CD4-positive, alpha-beta memory T cell (primary cell): ENCODE results near the gene ALDH3B1. TPM values are rescaled to one million over a fixed set of nuclear protein-coding genes. Genes with fewer than 3 reads are reported as not detected.

Experiments
- CTCF ChIA-PET: fragments of 350-600 bp; sonication (Branson Sonifier 250); formaldehyde crosslinking; loops from one replicate; lab custom pipeline; 2021; ENCODE audit warnings: inconsistent platforms; ENCODE audit not compliant: partially characterized antibody; lab: Charles Lee
- POLR2A ChIA-PET: fragments of 350-600 bp; sonication (Branson Sonifier 250); formaldehyde crosslinking; loops from one replicate; lab custom pipeline; 2021; ENCODE audit not compliant: partially characterized antibody; lab: Charles Lee
- DNase-seq, 5 donors: peaks; one replicate each; pipeline versions ENCODE4 v3.0.0 to v3.0.0-alpha.2; 2020 to 2022; ENCODE audit warnings: mixed read lengths in 1 of 5
- H3K27ac ChIP-seq: one replicate; pipeline ENCODE4 v1.7.0; 2013; ENCODE audit warnings: low read depth, low read length
- H3K27me3 ChIP-seq: 2 replicates; pipeline ENCODE4 v1.7.0; 2013; ENCODE audit warnings: mild to moderate bottlenecking, low read length, moderate library complexity; ENCODE audit not compliant: insufficient read depth
- H3K36me3 ChIP-seq: 2 replicates; pipeline ENCODE4 v1.7.0; 2013; ENCODE audit warnings: mild to moderate bottlenecking, low read length, moderate library complexity; ENCODE audit not compliant: insufficient read depth
- H3K4me1 ChIP-seq: 2 replicates; pipeline ENCODE4 v1.7.0; 2013; ENCODE audit warnings: mild to moderate bottlenecking, low read length, moderate library complexity; ENCODE audit not compliant: insufficient read depth
- H3K4me3 ChIP-seq, 2 donors: one replicate each; pipeline ENCODE4 v1.7.0; 2013; ENCODE audit warnings: low read length in 2 of 2, mild to moderate bottlenecking in 1 of 2
- H3K9me3 ChIP-seq, 2 donors: one replicate each; pipeline ENCODE4 v1.7.0; 2013; ENCODE audit warnings: low read length in 2 of 2, control low read depth in 1 of 2; ENCODE audit not compliant: control insufficient read depth in 1 of 2
- H3K27ac Mint-ChIP-seq, 7 donors: one replicate each; pipeline ENCODE4 v1.8.0; 2020 to 2021; ENCODE audit warnings: mixed read lengths in 7 of 7, mild to moderate bottlenecking in 6 of 7, inconsistent platforms in 3 of 7, moderate library complexity in 3 of 7
- H3K27me3 Mint-ChIP-seq, 2 donors: one replicate each; pipeline ENCODE4 v1.8.0; 2020 to 2021; ENCODE audit warnings: mixed read lengths in 2 of 2
- H3K36me3 Mint-ChIP-seq, 2 donors: one replicate each; pipeline ENCODE4 v1.8.0; 2020 to 2021; ENCODE audit warnings: mixed read lengths in 2 of 2, inconsistent platforms in 1 of 2, mild to moderate bottlenecking in 1 of 2
- H3K4me1 Mint-ChIP-seq, 4 donors: one replicate each; pipeline ENCODE4 v1.8.0; 2020 to 2021; ENCODE audit warnings: mixed read lengths in 4 of 4, mild to moderate bottlenecking in 1 of 4
- H3K4me3 Mint-ChIP-seq, 8 donors: one replicate each; pipeline ENCODE4 v1.8.0; 2020 to 2021; ENCODE audit warnings: mixed read lengths in 8 of 8, mild to moderate bottlenecking in 7 of 8, moderate library complexity in 6 of 8, inconsistent platforms in 3 of 8
- H3K9me3 Mint-ChIP-seq, 8 donors: one replicate each; pipeline ENCODE4 v1.8.0; 2020 to 2021; ENCODE audit warnings: mixed read lengths in 8 of 8, mild to moderate bottlenecking in 5 of 8, inconsistent platforms in 3 of 8, moderate library complexity in 1 of 8
- intact Hi-C: fragments of 100-400 bp; cut with micrococcal nuclease; formaldehyde crosslinking; loops from one replicate; pipeline ENCODE4 v1.15.1; 2023
- polyA plus RNA-seq, 2 donors: library from polyadenylated mRNA; unstranded; fragments of 300-500 nt; fragmentation: Illumina TruSeq; gene quantifications; one replicate each; pipeline ENCODE4 v1.2.3, GENCODE V29; 2021
- total RNA-seq, 2 experiments: library from RNA; stranded (reverse); gene quantifications; one replicate each; pipeline ENCODE4 v1.2.3, GENCODE V29; 2021

Gene ALDH3B1
- total and polyA plus RNA-seq, 4 experiments from 2014 or later, result 0.72 to 1.0 TPM; not detected in 2

DNA sequence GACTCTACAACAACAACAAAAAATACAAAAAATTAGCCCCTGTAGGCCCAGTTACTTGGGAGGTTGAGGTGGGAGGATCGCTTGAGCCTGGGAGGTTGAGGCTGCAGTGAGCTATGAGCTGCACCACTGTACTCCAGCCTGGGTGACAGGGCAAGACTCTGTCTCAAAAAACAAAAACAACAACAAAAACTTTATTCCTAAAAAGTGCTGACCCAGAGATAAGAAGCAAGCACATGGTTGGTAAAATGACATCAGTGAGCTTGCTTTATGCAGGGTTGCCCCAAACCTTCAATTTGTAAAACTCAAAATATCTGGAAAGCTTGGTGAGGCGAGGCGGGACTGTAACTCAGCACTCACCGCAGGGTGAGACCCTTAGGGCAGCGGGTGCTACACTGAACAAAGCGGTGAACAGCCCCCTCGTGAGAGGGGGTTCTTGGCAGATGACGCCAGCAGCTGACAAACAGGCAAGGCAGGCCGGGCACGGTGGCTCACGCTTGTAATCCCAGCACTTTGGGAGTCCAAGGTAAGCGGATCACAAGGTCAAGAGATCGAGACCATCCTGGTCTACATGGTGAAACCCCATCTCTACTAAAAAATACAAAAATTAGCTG is 25.2 kb downstream of the ALDH3B1 start:
- H3K36me3 ChIP-seq, result peaks cover 13% of the 10 kb centered on the region
- no peak overlapping the region for H3K27ac ChIP-seq
- Mint-ChIP-seq H3K9me3 (no peaks in the 10 kb centered on the region), H3K4me1 (peaks cover 11 to 47% (median 27%) of the 10 kb centered on the region in 4 donors), H3K27ac (peak overlapping the region in 5 of 7 donors; percentile 17 to 63 (median 35)), H3K4me3 (peak overlapping the region in 2 of 8 donors; percentile 17 to 32), H3K36me3 (peaks cover 0 to 17% of the 10 kb centered on the region in 2 donors), H3K27me3 (no peaks in the 10 kb centered on the region)
- DNase-seq, result no peak
- no peaks in the 10 kb centered on the region for H3K9me3 ChIP-seq
- H3K4me3 ChIP-seq, result no peak overlapping the region
- intact Hi-C loops, result loop anchor here (10.0 kb wide), 1 partner anchor 169 kb away; no protein-coding TSS in a partner anchor
- POLR2A ChIA-PET, result no interaction called here
- no peaks in the 10 kb centered on the region for H3K27me3 ChIP-seq
- H3K4me1 ChIP-seq, result peaks cover 43% of the 10 kb centered on the region
- CTCF ChIA-PET, result no interaction called here

- intact Hi-C loops, result loop anchor here (10.0 kb wide), 1 partner anchor 169 kb away; no protein-coding TSS in a partner anchor
- ChIA-PET CTCF (no interaction called here), POLR2A (interaction anchor here (1.2 kb wide), 1 partner anchor 11 kb away, joined by 3 read pairs; no protein-coding TSS in a partner anchor)
- Histone ChIP-seq H3K4me3 (no peak overlapping the region), H3K9me3 (no peaks in the 10 kb centered on the region), H3K27ac (peak overlapping the region; percentile 41), H3K36me3 (peaks cover 13% of the 10 kb centered on the region), H3K4me1 (peaks cover 46% of the 10 kb centered on the region), H3K27me3 (no peaks in the 10 kb centered on the region)
- Mint-ChIP-seq H3K4me1 (peaks cover 10 to 44% (median 26%) of the 10 kb centered on the region in 4 donors), H3K9me3 (no peaks in the 10 kb centered on the region), H3K27ac (peak overlapping the region in 6 of 7 donors; percentile 78 to 96 (median 91)), H3K4me3 (peak overlapping the region in 1 of 8 donors; percentile 51), H3K27me3 (no peaks in the 10 kb centered on the region), H3K36me3 (peaks cover 0 to 9% of the 10 kb centered on the region in 2 donors)
- DNase-seq, result peak in 1 of 5 donors; percentile 27
Measured at GRCh38 chr11:68036141-68036716, 26.1 kb downstream of the ALDH3B1 start.

DNA sequence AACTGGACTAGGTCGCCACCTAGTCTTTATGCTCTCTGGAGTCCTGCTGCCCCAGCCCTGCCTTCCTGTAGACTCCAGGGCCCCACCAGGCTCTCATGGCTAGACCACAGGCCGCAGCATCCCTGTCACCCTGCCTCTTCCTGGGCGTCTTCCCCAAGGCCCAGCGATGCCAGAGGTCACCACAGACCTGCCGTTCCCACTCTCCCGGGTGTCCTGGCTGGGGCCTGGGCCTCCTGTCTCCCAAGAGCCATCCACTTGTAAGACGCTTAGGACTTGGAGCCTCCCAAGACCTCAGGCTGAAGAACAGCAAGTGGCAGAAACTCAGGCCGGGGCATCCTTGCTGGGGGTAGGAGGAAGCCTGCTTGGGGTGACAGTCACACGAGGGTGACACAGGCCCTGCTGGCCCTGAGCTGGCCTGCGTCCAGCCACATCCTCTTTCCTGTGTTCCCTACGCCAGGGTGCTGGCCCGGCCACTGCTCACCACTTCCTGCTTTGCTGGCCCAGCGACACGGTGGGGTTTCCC is 26.7 kb downstream of the ALDH3B1 start:
- H3K36me3 Mint-ChIP-seq, result peaks cover 0 to 9% of the 10 kb centered on the region in 2 donors
- Histone ChIP-seq H3K27me3 (no peaks in the 10 kb centered on the region), H3K4me1 (peaks cover 46% of the 10 kb centered on the region), H3K9me3 (no peaks in the 10 kb centered on the region), H3K36me3 (peaks cover 13% of the 10 kb centered on the region), H3K27ac (peak overlapping the region; percentile 41), H3K4me3 (no peak overlapping the region)
- peaks cover 9 to 42% (median 25%) of the 10 kb centered on the region in 4 donors for H3K4me1 Mint-ChIP-seq
- H3K4me3 Mint-ChIP-seq, result peak overlapping the region in 6 of 8 donors; percentile 40 to 73 (median 66)
- intact Hi-C loops, result loop anchor here (10.0 kb wide), 1 partner anchor 168 kb away; no protein-coding TSS in a partner anchor
- H3K27ac Mint-ChIP-seq, result peak overlapping the region; percentile 78 to 96 (median 93)
- POLR2A ChIA-PET, result interaction anchor here (1.2 to 1.3 kb wide), 3 partner anchors 10 to 34 kb away, joined by 3 read pairs; no protein-coding TSS in a partner anchor
- CTCF ChIA-PET, result interaction anchor here (1.1 to 1.2 kb wide), 2 partner anchors 10 to 175 kb away, joined by 3 read pairs; no protein-coding TSS in a partner anchor
- no peaks in the 10 kb centered on the region for H3K27me3 Mint-ChIP-seq
- peak in 2 of 5 donors; percentile 18 to 47 for DNase-seq
- H3K9me3 Mint-ChIP-seq, result no peaks in the 10 kb centered on the region

DNA sequence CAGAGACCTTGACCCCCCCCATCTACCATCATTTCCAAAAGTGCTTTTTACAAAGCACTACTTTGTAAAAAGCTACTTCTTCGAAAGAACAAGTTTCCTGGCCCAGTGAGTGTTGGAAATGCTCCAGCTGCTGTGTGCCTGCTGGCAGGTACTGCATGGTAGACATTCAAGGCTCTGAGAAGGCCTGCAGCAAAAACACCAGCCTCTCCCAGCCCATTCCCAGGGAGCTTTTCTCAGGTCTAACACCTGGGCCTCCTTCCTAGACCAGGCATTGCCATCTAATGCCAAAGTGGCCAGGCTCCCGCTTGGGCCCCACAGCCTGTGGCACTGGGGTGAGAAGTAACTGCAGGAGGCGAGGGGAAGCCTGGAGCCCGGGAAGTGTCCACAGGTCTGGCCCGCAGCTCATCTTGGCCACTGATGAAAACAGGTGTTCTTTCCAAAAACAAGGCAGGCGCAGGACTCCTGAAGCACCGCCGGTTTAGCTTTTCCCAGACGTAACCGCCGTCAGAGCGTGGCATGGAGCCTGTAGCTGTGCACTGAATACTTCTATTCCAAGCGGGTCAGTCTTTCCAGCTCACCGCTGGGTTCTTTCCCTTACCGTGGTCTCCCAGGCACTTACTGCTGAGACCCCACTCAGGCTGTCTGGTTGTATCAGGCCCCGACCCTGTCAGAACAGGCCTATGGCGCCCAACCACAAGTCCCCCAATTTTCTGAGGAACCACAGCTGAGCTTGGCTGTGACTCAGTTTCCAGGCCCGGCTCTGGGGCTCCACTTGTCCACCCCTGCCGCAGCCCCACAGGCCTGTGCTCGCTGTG is 27.5 kb downstream of the ALDH3B1 start:
- no peak overlapping the region for H3K4me3 ChIP-seq
- Mint-ChIP-seq H3K36me3 (peaks cover 0 to 11% of the 10 kb centered on the region in 2 donors), H3K4me3 (peak overlapping the region; percentile 40 to 74 (median 68)), H3K27ac (peak overlapping the region; percentile 78 to 96 (median 93)), H3K4me1 (peaks cover 9 to 41% (median 25%) of the 10 kb centered on the region in 4 donors), H3K9me3 (no peaks in the 10 kb centered on the region), H3K27me3 (no peaks in the 10 kb centered on the region)
- H3K27ac ChIP-seq, result peak overlapping the region; percentile 41
- H3K4me1 ChIP-seq, result peaks cover 41% of the 10 kb centered on the region
- H3K36me3 ChIP-seq, result peaks cover 12% of the 10 kb centered on the region
- DNase-seq, result no peak
- H3K9me3 ChIP-seq, result no peaks in the 10 kb centered on the region
- H3K27me3 ChIP-seq, result no peaks in the 10 kb centered on the region
- ChIA-PET POLR2A (interaction anchor here (0.9 to 1.3 kb wide), 5 partner anchors 9 to 153 kb away, joined by 3 to 4 read pairs (median 3); no protein-coding TSS in a partner anchor), CTCF (interaction anchor here (1.1 to 1.2 kb wide), 2 partner anchors 11 to 174 kb away, joined by 3 read pairs; no protein-coding TSS in a partner anchor)
- intact Hi-C loops, result loop anchor here (10.0 kb wide), 1 partner anchor 167 kb away; no protein-coding TSS in a partner anchor

- no peak for DNase-seq
- H3K9me3 ChIP-seq, result no peaks in the 10 kb centered on the region
- H3K27ac ChIP-seq, result peak overlapping the region; percentile 90
- Mint-ChIP-seq H3K27me3 (no peaks in the 10 kb centered on the region), H3K27ac (peak overlapping the region in 1 of 7 donors; percentile 91), H3K4me3 (peak overlapping the region in 6 of 8 donors; percentile 34 to 92 (median 92)), H3K36me3 (peaks cover 0 to 11% of the 10 kb centered on the region in 2 donors), H3K9me3 (no peaks in the 10 kb centered on the region), H3K4me1 (peaks cover 9 to 41% (median 25%) of the 10 kb centered on the region in 4 donors)
- H3K36me3 ChIP-seq, result peaks cover 8% of the 10 kb centered on the region
- CTCF ChIA-PET, result interaction anchor here (1.2 kb wide), 1 partner anchor 11 kb away, joined by 3 read pairs; no protein-coding TSS in a partner anchor
- H3K4me1 ChIP-seq, result peaks cover 41% of the 10 kb centered on the region
- intact Hi-C loops, result loop anchor here (10.0 kb wide), 1 partner anchor 167 kb away; no protein-coding TSS in a partner anchor
- POLR2A ChIA-PET, result interaction anchor here (0.7 to 5.6 kb wide), 6 partner anchors 7 to 153 kb away, joined by 3 to 34 read pairs (median 4); partner anchors contain the start of genes NDUFS8 and UNC93B1
- peak overlapping the region; percentile 85 to 92 for H3K4me3 ChIP-seq
- no peaks in the 10 kb centered on the region for H3K27me3 ChIP-seq
Measured at GRCh38 chr11:68038226-68038717, 28.1 kb downstream of the ALDH3B1 start.
